Panc1 (cell line): ENCODE measurements around the gene SLC38A10.

Source experiments
- POLR2AphosphoS5 ChIP-seq: IDR thresholded peaks from 2 replicates; pipeline ENCODE4 v1.6.1; 2012; ENCODE audit warnings: mild to moderate bottlenecking, low read depth, low read length, moderate library complexity
- TF ChIP-seq, protein P1 (sequence below): fragments of 450-650 bp; IDR thresholded peaks from 2 replicates; pipeline ENCODE4 v1.5.1; 2017; ENCODE audit warnings: mild to moderate bottlenecking

DNA sequence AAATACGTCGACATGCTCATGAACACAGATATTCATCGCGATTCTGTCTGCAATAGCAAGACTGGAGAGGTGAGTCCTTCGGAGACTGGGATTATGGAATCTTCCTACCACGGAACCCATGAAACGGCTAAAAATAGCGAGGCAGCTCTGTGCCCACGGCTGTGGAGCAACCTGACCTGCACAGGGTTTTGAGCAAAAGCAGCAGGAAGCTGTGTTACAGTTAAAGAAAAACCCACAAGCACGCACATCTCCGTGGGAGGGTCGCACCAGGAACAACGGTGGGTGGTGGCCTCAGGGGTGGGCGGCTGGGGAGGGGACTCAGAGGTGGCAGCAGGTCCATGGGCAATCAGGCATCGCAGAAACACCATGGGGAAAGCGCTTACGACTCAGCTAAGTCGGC, 24.8 kb downstream of the SLC38A10 start:
- TF ChIP-seq, protein P1, sequence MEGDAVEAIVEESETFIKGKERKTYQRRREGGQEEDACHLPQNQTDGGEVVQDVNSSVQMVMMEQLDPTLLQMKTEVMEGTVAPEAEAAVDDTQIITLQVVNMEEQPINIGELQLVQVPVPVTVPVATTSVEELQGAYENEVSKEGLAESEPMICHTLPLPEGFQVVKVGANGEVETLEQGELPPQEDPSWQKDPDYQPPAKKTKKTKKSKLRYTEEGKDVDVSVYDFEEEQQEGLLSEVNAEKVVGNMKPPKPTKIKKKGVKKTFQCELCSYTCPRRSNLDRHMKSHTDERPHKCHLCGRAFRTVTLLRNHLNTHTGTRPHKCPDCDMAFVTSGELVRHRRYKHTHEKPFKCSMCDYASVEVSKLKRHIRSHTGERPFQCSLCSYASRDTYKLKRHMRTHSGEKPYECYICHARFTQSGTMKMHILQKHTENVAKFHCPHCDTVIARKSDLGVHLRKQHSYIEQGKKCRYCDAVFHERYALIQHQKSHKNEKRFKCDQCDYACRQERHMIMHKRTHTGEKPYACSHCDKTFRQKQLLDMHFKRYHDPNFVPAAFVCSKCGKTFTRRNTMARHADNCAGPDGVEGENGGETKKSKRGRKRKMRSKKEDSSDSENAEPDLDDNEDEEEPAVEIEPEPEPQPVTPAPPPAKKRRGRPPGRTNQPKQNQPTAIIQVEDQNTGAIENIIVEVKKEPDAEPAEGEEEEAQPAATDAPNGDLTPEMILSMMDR = no peak
- TF ChIP-seq POLR2AphosphoS5 = no peak
